G401 (cell line): ENCODE results near the gene CYP26B1. TPM values are rescaled to one million over a fixed set of nuclear protein-coding genes. Genes with fewer than 3 reads are reported as not detected.
A peak's percentile ranks its signal among the peaks of the same experiment; 100 is the strongest.

ENCODE experiments used
- DNase-seq: peaks from one replicate; pipeline ENCODE4 v3.0.0-alpha.2; 2015; ENCODE audit warnings: low spot score
- in situ Hi-C: cut with HindIII; loops from 2 replicates; pipeline ENCODE4 v1.10.0; 2016; ENCODE audit warnings: low sequenced_read_pairs, mixed read lengths
- total RNA-seq: library from RNA; depleted of rRNA; stranded (reverse); fragments of >200 nt; shearing (Covaris generic); gene quantifications from 2 replicates; pipeline ENCODE4 v1.2.3, GENCODE V29; 2014

The CYP26B1 gene
- total RNA-seq, 1 experiment from 2014 or later: not detected

GRCh38 chr2:72157871-72158771 is 10.5 kb upstream of the CYP26B1 start:
- DNase-seq: no peak
- in situ Hi-C loops: no loop called here

GRCh38 chr2:72156872-72157271 is 9.2 kb upstream of the CYP26B1 start:
- in situ Hi-C loops: no loop called here

GRCh38 chr2:72155737-72156136 is 8.1 kb upstream of the CYP26B1 start:
- DNase-seq: no peak
- in situ Hi-C loops: no loop called here

More at GRCh38 chr2:72156872-72157271, 9.2 kb upstream of the CYP26B1 start:
- no peak for DNase-seq

- DNase-seq: no peak
- in situ Hi-C loops: no loop called here
Observed at GRCh38 chr2:72155151-72155550, 7.5 kb upstream of the CYP26B1 start.

- in situ Hi-C loops: no loop called here
- DNase-seq: no peak
Observed at GRCh38 chr2:72154386-72154975, 6.8 kb upstream of the CYP26B1 start.

- in situ Hi-C loops: no loop called here
Observed at GRCh38 chr2:72153924-72154323, 6.3 kb upstream of the CYP26B1 start.

GRCh38 chr2:72153026-72153791 is 5.5 kb upstream of the CYP26B1 start:
- in situ Hi-C loops: no loop called here
- DNase-seq: no peak

More at GRCh38 chr2:72153924-72154323, 6.3 kb upstream of the CYP26B1 start:
- no peak for DNase-seq

GRCh38 chr2:72150861-72151356 is 3.2 kb upstream of the CYP26B1 start:
- DNase-seq: no peak
- in situ Hi-C loops: no loop called here

GRCh38 chr2:72150157-72150860 is 2.6 kb upstream of the CYP26B1 start:
- in situ Hi-C loops: no loop called here
- peak; percentile 90 for DNase-seq

GRCh38 chr2:72149556-72150156 is 2.0 kb upstream of the CYP26B1 start:
- in situ Hi-C loops: no loop called here
- no peak for DNase-seq

GRCh38 chr2:72148837-72149555 is 1.3 kb upstream of the CYP26B1 start:
- in situ Hi-C loops: no loop called here
- peak; percentile 57 for DNase-seq

GRCh38 chr2:72148003-72148836 is 558 bp upstream of the CYP26B1 start:
- in situ Hi-C loops: no loop called here
- DNase-seq: no peak

GRCh38 chr2:72146347-72147302 is 1.0 kb downstream of the CYP26B1 start:
- DNase-seq: peak; percentile 62
- in situ Hi-C loops: no loop called here

GRCh38 chr2:72145658-72146329 is 1.9 kb downstream of the CYP26B1 start:
- in situ Hi-C loops: no loop called here
- DNase-seq: no peak

GRCh38 chr2:72145289-72145657 is 2.4 kb downstream of the CYP26B1 start:
- DNase-seq: peak; percentile 74
- in situ Hi-C loops: no loop called here
